Measurements from ENCODE around the gene HIPK3. TPM values are rescaled to one million over a fixed set of nuclear protein-coding genes. Genes with fewer than 3 reads are reported as not detected.
"Not testable (repeated sequence)": the region's sequence is repeated elsewhere in the genome, so short reads cannot be mapped to it uniquely, and the experiment has no call there.

HIPK3 gene
- total RNA-seq, result 62.6 and 92.7 TPM in 2 replicates

DNA sequence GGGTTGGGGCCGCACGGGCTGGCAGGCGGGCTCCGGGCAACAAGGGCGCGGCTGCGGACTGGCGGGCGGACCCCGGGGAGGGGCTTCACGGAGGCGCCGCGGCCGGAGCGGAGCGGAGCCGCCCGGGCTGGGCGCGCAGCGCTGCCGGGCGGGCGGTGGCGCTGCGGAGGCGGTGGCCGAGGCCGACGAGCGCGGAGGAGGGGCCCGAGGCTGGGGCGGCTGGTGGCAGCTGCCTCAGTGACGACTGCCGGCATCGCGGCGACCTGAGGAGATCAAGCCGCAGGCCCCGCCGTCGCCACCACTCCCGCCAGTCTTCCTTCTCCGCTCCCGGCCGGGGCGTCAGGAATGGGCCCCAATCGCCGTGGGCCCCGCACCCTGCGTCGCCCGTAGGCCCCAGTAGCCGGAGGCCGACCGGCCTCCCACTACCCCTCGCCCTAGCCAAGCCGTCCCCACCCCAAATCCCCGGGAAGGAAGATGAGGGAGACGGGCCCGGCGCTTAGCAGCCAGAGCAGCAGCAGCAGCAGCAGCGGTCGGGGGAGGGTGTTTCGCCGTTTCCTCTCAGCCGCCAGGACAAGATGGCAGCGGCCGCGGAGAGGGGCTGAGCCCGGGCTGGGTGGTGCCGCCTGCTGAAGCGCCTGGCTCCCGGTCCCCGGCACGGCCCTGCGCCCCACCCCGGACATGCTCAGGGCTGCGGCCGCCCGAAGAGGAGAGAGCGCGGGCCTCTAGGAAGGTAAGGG lies at the start of gene HIPK3:
Gene HIPK3, plus strand, starts transcription at position 222 of the 737 bp plus-strand sequence.
- peak in 1 of 2 donors; percentile 85 for DNase-seq (ENCODE audit: low read depth in 2 of 2)

DNA sequence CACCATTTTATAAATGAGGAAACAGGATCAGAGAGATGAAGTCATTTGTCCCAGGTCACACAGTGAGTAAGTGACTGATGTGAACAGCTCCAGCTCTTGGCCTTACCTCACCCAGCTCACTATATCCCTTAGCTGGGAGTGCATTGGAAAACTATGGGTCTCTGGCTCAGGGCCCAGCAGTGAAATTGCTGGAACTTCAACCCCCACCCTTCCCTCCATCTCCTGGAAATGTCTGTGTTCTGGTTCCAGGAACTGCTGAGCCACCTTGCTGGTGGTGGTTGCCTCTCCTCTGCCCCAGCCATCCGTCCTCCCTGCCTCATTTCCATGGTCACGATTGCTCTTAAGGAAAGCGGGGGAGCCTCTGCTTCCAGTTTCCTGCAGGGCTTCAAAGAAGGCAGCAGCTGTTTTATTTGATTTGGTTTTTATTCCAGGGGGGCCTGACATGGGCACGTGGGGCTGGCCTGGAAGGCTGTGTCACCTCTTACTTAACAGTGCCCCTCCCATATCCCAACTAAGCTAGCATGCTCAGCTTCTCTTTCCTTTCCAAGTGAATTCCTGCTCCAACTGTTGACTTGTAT lies 49.7 kb upstream of the HIPK3 start:
- peak; percentile 4 to 11 for DNase-seq (ENCODE audit: low read depth in 2 of 2)

GRCh38 chr11:33208150-33208549 lies 49.0 kb upstream of the HIPK3 start:
- DNase-seq (ENCODE audit: low read depth in 2 of 2), result no peak

GRCh38 chr11:33211153-33211552 lies 46.0 kb upstream of the HIPK3 start:
- DNase-seq (ENCODE audit: low read depth in 2 of 2), result no peak

GRCh38 chr11:33211580-33211979 lies 45.6 kb upstream of the HIPK3 start:
- DNase-seq (ENCODE audit: low read depth in 2 of 2), result no peak

DNA sequence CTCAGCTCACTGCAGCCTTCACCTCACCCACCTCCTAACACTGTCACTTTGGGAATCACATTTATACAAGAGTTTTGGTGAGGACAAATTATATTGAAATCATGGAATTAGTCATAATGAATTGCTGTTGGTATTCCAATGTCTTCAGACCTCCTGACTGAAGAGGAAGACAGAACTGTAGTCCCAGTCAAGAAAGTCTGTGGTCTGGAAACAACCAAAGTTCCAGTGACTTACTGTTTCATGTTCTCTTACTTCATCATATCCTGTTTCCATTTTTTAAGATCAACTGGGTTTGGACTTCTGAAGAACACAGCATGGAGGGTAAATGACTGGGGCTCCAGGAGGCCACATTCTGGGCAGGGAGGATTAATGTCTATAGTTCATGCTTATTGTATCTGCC lies 43.0 kb upstream of the HIPK3 start:
- DNase-seq (ENCODE audit: low read depth in 2 of 2), result no peak

DNA sequence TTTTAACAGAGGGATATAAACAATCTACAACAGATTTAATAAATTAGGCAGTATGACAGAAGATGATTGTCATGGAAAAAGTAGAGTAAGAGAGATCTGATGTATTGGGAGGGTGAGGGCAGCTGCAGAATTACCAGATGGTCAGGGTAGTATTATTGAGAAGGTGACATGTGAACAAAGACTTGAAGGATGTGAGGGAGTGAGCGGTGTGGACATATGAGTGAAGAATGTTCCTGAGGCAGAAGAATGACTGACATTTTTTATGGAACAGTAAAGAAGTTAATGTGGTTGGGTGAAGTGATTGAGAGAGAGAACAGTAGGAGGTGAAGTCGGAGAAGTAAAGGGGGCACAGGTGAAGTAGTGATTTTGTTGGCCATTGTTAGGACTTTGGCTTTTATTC lies 42.4 kb upstream of the HIPK3 start:
- no peak for DNase-seq (ENCODE audit: low read depth in 2 of 2)

GRCh38 chr11:33216676-33217075 lies 40.5 kb upstream of the HIPK3 start:
- not testable (repeated sequence) for DNase-seq (ENCODE audit: low read depth in 2 of 2)

DNA sequence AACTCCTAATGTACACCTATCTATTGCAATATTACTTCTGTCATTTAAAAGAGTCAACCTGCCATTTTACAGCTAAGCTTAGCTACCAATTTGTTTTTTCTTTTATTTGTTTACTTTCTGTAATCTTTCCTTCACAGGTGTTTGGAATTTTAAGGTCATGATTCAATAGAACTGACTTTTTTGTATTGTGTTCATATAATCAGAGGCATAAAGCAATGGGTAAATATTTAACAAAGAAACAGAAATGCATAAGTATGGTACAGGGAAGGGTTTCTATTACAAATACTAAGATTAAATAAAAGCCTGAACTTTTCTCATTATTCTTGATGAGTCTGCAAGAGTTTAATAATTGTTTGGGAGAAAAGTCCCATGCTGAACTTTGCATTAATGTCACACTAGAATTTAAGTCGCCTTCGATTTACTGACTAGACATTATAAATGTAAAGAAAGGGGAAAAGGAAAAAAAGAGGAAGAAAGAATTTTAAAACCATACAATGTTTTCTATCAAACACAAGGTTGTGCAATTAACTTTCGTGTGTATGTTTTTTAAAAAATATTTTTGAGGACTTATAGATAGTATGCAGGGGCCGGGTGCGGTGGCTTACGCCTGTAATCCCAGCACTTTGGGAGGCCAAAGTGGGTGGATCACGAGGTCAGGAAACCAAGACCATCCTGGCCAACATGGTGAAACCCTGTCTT lies 35.0 kb upstream of the HIPK3 start:
- no peak for DNase-seq (ENCODE audit: low read depth in 2 of 2)

DNA sequence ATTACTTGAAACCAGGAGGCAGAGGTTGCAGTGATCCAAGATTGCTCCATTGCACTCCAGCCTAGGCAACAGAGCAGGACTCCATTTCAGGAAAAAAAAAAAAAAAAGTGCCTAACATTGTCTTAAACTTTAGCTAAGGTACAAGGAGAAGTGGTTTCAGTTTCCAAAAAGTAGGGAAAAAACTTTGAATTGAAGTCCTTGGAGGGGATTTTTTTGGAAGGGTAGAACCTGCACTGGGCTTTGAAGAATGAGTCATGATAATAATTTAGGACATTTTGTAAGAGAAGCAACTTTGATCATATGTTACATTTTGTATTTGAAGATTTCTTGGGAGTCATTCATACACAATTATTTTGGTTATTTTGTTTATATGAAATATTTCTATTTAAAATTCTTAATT lies 31.8 kb upstream of the HIPK3 start:
- no peak for DNase-seq (ENCODE audit: low read depth in 2 of 2)

DNA sequence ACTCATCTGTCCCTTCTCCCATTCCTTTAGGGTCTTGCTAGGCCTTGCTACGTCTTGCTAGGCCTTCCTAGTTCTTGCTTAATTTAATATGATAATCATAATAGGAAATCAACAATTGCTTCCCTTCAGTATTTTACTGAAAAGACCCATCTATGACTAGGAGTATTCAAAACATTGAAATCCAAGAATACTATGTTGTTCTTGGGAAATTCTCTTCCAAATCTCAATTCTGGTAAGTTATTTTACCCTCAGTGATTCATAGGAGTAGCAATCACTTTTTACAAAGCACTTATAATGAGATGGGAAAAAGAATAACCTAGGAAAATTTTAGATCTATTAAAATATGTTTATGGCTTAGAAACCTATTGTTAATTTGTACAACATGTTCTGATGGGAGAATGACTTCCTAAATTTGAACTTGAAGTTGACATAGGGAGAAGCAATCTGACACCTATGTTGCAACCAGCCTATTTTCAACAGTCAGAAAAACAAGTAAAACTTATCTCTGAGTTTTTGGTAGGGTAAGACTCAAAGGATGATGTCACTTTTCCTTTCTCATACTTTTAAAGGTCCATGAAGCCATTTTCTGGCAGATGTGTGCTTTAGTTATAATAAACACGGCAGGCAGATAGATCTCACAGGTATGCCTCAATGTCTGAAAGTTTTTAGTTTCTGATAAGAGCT lies 29.5 kb upstream of the HIPK3 start:
- DNase-seq (ENCODE audit: low read depth in 2 of 2), result no peak

DNA sequence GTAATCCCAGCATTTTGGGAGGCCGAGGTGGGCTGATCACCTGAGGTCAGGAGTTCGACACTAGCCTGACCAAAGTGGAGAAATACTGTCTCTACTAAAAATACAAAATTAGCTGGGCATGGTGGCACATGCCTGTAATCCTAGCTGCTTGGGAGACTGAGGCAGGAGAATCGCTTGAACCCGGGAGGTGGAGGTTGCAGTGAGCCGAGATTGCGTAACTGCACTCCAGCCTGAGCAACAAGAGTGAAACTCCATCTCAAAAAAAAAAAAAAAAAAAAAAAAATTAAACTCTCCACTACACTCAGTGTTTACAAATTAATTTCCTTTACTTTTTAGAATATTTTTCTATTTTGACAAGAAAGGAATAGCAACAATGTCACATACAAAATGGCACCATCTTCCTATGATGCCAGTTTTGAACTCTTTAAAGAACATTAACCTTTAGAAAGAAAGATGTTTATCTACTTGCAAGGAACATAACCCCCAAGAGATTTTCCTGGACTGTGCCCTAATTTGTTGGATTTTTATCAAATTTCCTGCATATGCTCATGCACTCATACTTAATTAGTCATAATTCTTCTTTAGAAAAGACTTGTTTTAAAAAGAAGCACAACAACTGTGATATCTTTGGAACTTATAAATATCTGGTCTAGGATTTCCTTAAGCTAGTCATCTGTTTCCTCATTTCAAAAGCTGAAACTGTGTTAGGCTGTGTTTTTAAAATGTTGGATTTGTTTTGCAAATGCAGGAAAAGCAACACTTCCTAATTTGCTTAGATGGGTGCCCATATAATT lies 22.6 kb upstream of the HIPK3 start:
- DNase-seq (ENCODE audit: low read depth in 2 of 2), result peak in 1 of 2 donors; percentile 70

- DNase-seq (ENCODE audit: low read depth in 2 of 2), result no peak
Measured at GRCh38 chr11:33237039-33237597, 20.1 kb upstream of the HIPK3 start.

DNA sequence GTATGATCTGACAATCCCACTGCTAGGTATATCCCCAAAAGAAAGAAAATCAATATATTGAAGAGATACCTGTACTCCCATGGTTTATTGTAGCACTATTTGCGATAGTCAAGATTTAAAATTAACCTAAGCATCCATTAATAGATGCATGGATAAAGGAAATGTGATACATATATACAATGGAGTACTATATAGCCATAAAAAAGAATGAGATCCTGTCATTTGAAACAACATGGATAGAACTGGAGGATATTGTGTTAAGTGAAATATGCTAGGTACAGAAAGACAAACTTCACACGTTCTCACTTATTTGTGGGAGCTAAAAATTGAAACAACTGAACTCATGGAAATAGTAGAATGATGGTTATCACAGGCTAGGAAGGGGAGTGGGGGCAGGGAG lies 14.6 kb upstream of the HIPK3 start:
- no peak for DNase-seq (ENCODE audit: low read depth in 2 of 2)

DNA sequence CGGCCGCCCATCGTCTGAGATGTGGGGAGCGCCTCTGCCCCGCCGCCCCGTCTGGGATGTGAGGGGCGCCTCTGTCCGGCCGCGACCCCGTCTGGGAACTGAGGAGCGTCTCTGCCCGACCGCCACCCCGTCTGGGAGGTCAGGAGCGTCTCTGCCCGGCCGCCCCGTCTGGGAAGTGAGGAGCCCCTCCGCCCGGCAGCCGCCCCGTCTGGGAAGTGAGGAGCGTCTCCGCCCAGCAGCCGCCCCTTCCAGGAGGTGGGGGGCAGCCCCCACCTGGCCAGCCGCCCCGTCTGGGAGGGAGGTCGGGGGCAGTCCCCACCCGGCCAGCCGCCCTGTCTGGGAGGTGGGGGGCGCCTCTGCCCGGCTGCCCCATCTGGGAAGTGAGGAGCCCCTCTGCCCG lies 13.5 kb upstream of the HIPK3 start:
- DNase-seq (ENCODE audit: low read depth in 2 of 2), result not testable (repeated sequence)

GRCh38 chr11:33248416-33248971 lies 8.7 kb upstream of the HIPK3 start:
- DNase-seq (ENCODE audit: low read depth in 2 of 2), result no peak

DNA sequence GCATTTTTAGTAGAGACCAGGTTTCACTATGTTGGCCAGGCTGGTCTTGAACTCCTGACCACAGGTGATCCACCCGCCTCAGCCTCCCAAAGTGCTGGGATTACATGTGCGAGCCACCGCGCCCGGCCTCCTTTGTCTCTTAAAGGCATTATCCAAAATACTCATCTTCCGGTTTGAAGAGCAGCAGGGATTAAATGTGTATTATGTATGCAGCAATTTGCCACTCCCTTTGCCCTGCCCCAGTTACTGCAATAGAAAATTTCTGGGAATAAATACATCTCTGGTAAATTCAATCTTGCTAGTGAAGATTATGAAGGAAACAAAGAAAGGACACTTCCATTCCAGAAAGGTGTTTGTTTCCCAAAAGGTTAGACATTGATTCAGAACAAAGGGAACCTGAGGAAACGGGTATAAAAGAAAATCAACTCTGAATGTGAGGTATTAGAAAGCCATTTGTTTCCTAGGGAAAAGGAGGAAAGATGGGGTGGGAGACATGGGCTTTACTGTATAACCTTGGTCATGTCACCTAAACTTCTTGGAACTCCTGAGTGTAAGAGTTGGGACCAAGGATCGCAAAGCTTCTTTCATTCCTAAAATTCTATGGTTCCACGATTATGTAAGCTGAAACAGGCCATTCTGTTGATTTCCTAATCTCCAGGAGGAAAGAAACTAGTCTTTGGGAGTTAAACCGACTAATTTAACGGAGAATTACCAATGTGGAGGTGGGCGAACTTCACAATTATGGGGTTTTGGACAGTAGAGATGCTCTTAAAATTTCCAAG lies 959 bp upstream of the HIPK3 start:
- DNase-seq (ENCODE audit: low read depth in 2 of 2), result no peak

GRCh38 chr11:33256813-33257159 lies 395 bp upstream of the HIPK3 start:
- no peak for DNase-seq (ENCODE audit: low read depth in 2 of 2)

- peak; percentile 74 to 79 for DNase-seq (ENCODE audit: low read depth in 2 of 2)
Measured at GRCh38 chr11:33257897-33258630, 883 bp downstream of the HIPK3 start.

Measured in dermis microvascular lymphatic vessel endothelial cell (primary cell).